Measurements from ENCODE around the gene DCLK1. TPM values are rescaled to one million over a fixed set of nuclear protein-coding genes. Genes with fewer than 3 reads are reported as not detected.

DCLK1 gene
- total RNA-seq, 1 experiment from 2014 or later, result not detected

DNA sequence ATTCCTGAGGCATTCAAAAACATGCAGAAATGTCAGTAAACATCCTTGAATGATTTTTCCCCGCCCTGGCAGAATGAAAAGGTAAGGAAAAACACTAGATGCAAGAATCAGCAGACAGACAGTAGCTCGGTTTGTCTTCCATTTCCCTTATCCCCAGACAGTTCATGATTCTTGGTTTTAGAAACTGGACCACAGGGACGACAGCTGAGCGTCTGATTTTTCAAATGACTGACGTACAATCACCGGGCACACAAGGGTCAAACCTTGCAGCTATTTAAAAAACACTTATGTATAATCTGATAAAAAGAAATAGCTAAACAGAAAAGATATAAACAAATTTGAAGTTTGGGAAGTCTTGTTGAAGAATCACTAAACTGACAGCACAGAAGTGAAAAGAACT, 47.1 kb downstream of the DCLK1 start:
- POLR2A ChIA-PET, result no interaction called here
- intact Hi-C loops (cut with micrococcal nuclease; ENCODE audit: unreplicated experiment) (no loop called here), in situ Hi-C loops (cut with HindIII; ENCODE audit: low pct_unique_long_range_greater_than_20kb, low sequenced_read_pairs) (no loop called here)
- CTCF ChIA-PET, result no interaction called here
- Histone ChIP-seq H3K27me3 (ENCODE audit: control insufficient read depth, insufficient read depth, low read length) (no peaks in the 10 kb centered on the region), H3K9me3 (ENCODE audit: control insufficient read depth, insufficient read depth, low read depth, low read length) (no peaks in the 10 kb centered on the region), H3K4me1 (ENCODE audit: control insufficient read depth, insufficient read depth, low read length) (no peaks in the 10 kb centered on the region), H3K36me3 (ENCODE audit: control insufficient read depth, insufficient read depth, low read length) (no peaks in the 10 kb centered on the region), H3K4me3 (ENCODE audit: low read depth in 2 of 2, low read length in 2 of 2) (no peak overlapping the region), H3K27ac (ENCODE audit: low read length) (no peak overlapping the region)
- TF ChIP-seq SIN3A (IDR thresholded peaks at IDR 0.05; ENCODE audit: borderline replicate concordance, insufficient read depth, low read depth, low read length) (no peak), REST (IDR thresholded peaks at IDR 0.05; ENCODE audit: insufficient read depth in 1 of 2, low read depth in 2 of 2, low read length in 1 of 2) (no peak), CTCF (IDR thresholded peaks at IDR 0.05) (no peak), TCF7L2 (IDR thresholded peaks at IDR 0.05; ENCODE audit: low read depth, low read length) (no peak), POLR2AphosphoS5 (IDR thresholded peaks at IDR 0.05; ENCODE audit: low read depth, low read length) (no peak)
- no peak for DNase-seq (ENCODE audit: low read depth, low spot score)
- BruUV-seq (replicated peaks), result no TSS peak
- ATAC-seq, result no peak

GRCh38 chr13:36082806-36083205, 48.4 kb downstream of the DCLK1 start:
- POLR2A ChIA-PET, result no interaction called here
- intact Hi-C loops (cut with micrococcal nuclease; ENCODE audit: unreplicated experiment) (no loop called here), in situ Hi-C loops (cut with HindIII; ENCODE audit: low pct_unique_long_range_greater_than_20kb, low sequenced_read_pairs) (no loop called here)
- no peaks in the 10 kb centered on the region for H3K9me3 ChIP-seq (ENCODE audit: control insufficient read depth, insufficient read depth, low read depth, low read length)
- no peaks in the 10 kb centered on the region for H3K27me3 ChIP-seq (ENCODE audit: control insufficient read depth, insufficient read depth, low read length)
- DNase-seq (ENCODE audit: low read depth, low spot score) (no peak), ATAC-seq (no peak)
- no peak overlapping the region for H3K27ac ChIP-seq (ENCODE audit: low read length)
- no TSS peak for BruUV-seq (replicated peaks)
- CTCF ChIA-PET, result no interaction called here
- no peaks in the 10 kb centered on the region for H3K36me3 ChIP-seq (ENCODE audit: control insufficient read depth, insufficient read depth, low read length)
- no peak for TF ChIP-seq SIN3A (IDR thresholded peaks at IDR 0.05; ENCODE audit: borderline replicate concordance, insufficient read depth, low read depth, low read length)
- no peak for TF ChIP-seq TCF7L2 (IDR thresholded peaks at IDR 0.05; ENCODE audit: low read depth, low read length)
- TF ChIP-seq POLR2AphosphoS5 (IDR thresholded peaks at IDR 0.05; ENCODE audit: low read depth, low read length), result no peak
- no peak for TF ChIP-seq CTCF (IDR thresholded peaks at IDR 0.05)
- no peak for TF ChIP-seq REST (IDR thresholded peaks at IDR 0.05; ENCODE audit: insufficient read depth in 1 of 2, low read depth in 2 of 2, low read length in 1 of 2)
- no peaks in the 10 kb centered on the region for H3K4me1 ChIP-seq (ENCODE audit: control insufficient read depth, insufficient read depth, low read length)
- no peak overlapping the region for H3K4me3 ChIP-seq (ENCODE audit: low read depth in 2 of 2, low read length in 2 of 2)
